HG03378 (cell line): ENCODE data around the gene DYNLT4.
"Not testable (repeated sequence)": the region's sequence is repeated elsewhere in the genome, so short reads cannot be mapped to it uniquely, and the experiment has no call there.

ENCODE experiments used
- ATAC-seq: cut with Tn5 transposase; IDR thresholded peaks from one replicate; pipeline ENCODE4 v1.9.1; 2021; ENCODE audit warnings: mild to moderate bottlenecking, moderate library complexity; ENCODE audit not compliant: unreplicated experiment

Gene DYNLT4, protein sequence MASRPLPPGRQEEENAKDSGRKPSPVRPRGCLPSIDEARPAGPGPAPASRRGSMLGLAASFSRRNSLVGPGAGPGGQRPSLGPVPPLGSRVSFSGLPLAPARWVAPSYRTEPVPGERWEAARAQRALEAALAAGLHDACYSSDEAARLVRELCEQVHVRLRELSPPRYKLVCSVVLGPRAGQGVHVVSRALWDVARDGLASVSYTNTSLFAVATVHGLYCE

DNA sequence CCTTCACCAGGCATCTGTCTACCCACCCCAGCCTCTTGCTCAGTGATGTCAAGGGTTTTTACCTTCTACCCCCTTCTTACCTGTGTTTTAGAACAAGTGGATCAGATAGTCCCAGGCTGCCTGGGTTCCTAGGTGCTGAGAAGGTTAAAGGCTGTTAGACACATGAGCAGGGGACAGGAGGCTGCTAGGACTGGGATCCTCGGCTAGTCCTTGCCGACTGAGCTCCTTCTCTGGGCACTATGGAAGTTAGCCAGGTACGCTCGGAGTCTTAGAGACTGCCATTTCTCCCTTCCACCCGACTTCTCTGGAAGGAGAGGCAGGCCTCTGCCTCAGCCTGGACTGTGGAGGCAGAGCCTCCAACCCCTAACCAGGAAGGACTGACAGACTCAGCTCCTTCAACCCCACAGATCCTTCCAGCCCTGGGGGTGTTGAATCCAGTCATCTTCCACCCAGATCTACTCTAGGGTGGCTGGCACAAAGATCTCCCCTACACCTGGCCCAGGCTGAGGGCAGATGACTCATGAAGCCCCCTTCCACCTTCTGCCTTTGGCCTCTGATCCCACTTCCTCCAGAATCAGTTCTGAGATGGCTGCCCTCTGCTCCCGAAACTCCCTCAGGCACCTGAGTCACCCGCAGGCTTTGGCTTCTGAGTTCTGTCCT is at the start of gene DYNLT4:
Gene DYNLT4 (minus strand): TSS at position 648 of the 660 bp plus-strand sequence. CDS start 683 bp downstream, outside the sequence.
- no peak for ATAC-seq

DNA sequence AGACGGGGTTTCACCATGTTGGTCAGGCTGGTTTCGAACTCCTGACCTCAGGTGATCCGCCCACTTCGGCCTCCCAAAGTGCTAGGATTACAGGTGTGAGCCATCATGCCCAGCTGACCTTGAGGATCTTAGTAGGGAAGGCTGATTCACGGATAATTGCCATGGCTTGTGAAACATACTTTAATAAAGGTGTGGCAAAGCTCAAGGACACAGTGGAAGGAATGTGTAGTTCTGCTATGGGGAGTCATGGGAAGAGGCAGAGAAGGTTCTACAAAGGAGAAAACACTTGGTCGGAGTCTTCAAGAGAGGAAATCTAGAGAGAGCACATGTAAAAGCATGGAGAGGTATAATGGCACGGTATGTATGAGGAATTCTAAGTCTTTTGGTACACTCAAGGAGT is 48.6 kb upstream of the DYNLT4 start:
- no peak for ATAC-seq

DNA sequence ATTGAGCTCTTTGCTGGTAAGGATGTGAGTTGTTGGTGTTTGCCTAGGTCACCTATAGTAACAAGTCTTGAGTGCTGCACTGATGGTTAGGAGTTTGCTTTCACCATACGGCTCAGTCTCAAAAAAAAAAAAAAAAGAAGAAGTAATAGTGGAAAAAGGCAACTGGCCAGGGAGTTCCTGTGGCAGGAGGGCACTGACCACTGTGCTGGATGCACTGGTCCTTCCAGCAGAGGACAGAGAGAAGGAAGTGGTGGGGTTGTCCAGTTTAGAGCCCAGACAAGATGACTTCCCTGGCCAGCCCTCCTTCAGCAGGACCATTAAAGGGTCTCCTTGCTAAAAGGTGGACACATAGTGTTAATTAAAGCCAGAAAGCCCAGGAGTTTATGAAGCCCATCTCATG is 47.8 kb upstream of the DYNLT4 start:
- no peak for ATAC-seq

DNA sequence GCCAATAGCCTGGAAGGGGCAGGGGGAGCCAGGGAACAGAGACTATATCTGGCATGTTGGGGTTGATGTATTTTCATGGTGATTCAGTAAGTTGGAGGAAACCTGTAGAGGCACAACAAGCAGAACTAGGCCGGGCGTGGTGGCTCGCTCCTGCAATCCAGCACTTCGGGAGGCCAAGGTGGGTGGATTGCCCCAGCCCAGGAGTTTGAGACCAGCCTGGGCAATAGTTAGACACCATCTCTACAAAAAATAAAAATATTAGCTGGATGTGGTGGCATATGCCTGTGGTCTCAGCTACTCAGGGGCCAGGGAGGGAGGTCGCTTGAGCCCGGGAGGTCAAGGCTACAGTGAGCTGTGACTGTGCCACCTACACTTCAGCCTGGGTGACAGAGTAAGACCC is 46.0 kb upstream of the DYNLT4 start:
- ATAC-seq, result no peak

DNA sequence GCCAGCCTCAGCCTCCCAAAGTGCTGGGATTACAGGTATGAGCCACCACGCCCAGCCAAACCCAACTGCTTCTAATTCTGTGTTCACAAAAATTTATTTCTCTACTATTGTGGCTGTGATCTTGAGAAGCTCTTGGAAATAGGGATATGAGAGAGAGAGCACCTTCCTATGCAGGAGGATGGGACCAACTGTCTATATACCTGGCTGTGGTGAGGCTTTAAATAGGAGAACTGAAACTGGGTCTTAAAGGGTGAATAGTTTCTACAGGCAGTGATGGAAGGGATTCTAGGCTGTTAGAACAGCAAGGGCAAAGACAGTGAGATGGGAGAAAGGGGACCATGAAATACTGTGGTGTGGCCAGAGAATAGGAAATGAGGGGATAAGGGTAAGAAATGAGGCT is 44.2 kb upstream of the DYNLT4 start:
- no peak for ATAC-seq

DNA sequence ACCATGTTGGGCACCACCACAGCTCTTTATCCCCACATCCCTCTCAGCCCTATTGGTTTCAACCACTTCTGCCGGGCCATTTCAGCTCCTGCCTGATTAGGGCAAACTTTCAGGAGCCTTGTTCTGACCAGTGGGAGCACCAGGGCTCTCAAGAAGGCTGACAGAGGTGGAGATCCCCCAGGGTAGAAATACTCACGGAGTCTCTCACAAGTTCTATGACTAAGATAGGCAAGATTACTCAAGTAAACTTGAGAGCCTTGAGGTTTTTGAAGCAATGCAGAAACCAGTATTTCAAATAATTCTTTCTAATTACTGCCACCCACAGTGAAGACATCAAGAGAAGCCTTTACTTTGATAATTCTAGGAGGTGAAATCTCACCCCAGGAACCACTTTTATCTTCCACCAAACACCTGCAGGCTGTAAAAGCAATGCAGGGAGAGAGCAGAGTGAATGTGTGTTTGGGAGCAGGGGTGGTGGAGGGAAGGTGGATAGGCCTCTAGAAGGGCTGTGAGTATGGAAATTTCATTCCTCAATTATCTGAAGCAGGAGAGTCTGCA is 42.5 kb upstream of the DYNLT4 start:
- no peak for ATAC-seq

DNA sequence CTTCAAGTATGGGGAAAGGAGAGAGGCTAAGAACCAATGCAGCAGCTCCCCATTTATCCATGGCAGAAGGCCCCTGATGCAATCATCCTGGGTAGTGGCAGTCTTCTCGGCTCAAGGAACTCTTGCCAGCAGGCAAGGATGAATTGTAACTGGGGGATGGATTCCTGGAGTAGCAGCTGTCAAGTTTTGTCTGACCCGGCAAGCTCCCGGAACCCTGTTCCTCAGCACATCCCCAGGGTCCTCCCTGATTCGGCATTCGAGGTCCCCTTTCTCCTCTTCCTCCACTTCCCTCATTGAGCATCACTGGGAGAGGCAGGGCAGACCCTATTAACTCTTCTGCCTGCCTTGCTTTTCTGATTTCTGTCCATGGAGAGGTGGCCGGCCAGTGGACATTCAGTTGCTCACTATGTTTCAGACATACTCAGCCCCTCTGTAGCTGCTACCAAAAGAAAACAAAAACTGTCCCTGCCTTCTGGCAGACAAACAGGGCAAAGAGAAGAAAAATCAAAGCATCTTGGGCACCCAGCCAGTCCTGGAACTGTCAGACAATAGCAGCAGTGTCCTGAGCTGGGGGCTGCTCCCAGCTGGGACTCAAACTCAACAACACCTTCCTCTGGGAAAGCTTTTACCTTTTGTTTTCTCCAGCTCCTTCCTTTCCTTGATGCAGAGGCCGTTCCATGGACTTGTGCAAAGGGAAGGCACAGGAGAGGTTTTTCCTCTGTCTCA is 41.5 kb upstream of the DYNLT4 start:
- ATAC-seq, result no peak

DNA sequence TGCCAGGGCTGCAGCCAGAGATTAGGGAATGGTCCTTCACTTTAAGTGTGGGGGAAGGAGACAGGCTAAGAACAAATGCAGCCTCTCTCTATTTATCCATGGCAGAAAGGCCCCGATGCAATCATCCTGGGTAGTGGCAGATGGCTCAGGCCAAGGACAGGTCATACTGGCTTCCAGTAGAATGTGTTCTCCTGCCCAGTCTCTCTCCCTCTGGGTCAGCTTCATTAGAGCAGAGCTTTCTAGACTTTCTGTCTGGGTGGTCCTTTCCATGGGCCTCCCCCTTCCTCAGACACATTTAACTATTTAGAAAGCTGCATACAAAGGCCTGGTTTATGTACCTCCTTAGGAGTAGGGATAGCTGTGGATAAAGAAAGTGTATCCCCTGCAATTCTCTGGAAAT is 40.7 kb upstream of the DYNLT4 start:
- no peak for ATAC-seq

DNA sequence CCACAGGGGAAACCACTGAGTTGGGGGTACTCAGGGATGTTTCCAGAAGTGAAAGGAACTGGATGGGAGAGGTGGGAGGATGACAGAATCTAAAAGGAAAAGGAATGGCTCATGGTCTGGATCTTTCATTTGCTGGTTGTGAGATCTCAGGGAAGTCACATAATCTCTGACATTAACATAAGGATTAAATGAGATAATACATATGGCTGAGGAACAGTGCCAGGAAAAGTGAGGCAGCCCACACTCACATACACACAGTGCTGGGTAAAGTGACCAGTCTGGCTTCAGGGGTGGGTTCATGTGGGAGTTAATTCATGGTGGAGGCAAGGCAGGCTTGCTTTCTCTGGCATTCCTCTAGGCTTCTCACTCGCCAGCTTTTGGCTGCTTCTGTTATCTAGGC is 39.8 kb upstream of the DYNLT4 start:
- no peak for ATAC-seq

DNA sequence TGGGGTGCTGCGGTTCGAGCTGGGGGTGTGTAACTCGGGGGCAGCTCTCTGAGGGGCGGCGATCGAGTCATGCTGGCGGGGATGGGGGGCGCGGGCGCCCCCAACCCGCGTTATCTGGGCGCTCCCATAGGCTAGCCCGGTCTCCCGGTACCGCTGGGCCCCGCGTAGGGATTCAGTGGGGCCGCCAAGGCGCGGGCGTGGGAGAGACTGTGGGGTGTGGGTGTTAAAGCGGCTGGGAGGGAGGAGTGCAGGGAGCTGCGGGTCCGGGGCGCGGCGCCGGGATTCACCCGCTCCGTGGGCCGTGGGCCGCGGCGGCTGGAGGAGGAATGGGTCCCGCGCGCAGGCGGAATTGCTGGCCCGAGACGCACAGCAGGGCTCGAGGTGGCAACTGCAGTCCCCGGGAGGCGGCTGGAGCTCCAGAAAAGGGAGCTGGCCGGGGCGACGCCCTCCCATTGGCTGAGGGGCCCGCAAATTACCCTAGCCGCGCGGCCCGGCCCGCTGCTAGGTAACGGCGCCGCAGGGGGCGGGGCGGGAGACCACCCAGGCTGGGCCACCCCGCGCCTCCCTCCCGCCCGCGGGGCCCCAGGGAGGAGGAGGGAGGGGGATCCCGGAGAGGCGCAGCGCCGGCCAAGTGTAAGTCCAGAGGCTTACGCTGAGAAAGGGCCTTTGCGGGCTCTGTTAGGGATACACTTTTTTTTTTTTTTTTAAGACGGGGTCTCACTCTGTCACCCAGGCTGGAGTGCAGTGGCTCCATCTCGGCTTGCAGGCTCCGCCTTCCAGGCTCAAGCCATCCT is 35.9 kb upstream of the DYNLT4 start, which contains the start of gene PTCH2:
Gene PTCH2 (minus strand): TSS at position 392 of the 794 bp plus-strand sequence. CDS start 321 bp downstream, at position 71.
- no peak for ATAC-seq

DNA sequence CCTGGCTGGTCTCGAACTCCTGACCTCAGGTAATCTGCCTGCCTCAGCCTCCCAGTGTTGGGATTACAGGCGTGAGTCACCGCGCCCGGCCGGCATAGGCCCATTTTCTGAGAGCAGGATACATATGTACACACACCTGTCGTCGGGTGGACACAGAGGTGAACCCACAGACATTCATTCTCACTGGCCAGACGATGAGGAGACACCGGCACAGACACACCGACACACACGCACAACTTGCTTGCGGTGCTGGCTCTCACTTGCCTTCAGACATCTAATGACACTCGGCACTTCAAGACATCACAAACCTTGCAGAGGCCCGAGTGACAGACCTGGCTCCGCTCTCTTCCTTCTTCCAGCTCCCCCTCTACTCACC is 35.3 kb upstream of the DYNLT4 start:
- no peak for ATAC-seq

DNA sequence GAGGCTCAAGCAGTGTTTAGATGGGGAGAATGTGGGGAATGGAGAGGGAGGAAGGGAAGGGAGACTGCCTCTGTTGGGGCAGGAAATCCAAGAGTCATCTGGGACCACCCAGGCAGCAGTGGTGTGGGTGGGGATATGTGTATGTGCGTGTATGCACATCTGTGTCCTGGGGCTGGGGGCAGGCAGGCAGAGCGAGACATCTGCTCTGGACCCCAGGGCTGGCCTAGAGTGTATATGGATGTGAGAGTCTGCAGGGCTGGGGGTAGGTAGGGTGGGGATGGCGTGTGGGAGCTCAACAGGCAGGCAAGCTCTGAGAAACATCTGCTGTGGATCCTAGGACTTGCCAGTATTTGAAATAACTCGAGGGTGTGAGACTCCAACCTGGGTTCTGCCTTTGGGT is 32.4 kb upstream of the DYNLT4 start:
- no peak for ATAC-seq

DNA sequence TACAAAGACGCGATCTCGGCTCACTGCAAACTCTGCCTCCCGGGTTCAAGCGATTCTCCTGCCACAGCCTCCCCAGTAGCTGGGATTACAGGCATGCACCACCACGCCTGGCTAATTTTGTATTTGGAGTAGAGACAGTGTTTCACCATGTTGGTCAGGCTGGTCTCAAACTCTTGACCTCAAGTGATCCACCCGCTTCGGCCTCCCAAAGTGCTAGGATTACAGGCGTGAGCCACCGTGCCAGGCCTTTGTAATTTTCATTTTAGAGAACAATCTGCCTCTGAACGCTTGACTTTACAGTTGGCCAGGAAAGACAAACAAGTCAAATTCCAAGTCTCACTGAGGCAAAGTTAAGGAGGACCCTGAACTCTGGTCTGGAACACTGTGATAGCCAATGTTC is 31.1 kb upstream of the DYNLT4 start:
- not testable (repeated sequence) for ATAC-seq

DNA sequence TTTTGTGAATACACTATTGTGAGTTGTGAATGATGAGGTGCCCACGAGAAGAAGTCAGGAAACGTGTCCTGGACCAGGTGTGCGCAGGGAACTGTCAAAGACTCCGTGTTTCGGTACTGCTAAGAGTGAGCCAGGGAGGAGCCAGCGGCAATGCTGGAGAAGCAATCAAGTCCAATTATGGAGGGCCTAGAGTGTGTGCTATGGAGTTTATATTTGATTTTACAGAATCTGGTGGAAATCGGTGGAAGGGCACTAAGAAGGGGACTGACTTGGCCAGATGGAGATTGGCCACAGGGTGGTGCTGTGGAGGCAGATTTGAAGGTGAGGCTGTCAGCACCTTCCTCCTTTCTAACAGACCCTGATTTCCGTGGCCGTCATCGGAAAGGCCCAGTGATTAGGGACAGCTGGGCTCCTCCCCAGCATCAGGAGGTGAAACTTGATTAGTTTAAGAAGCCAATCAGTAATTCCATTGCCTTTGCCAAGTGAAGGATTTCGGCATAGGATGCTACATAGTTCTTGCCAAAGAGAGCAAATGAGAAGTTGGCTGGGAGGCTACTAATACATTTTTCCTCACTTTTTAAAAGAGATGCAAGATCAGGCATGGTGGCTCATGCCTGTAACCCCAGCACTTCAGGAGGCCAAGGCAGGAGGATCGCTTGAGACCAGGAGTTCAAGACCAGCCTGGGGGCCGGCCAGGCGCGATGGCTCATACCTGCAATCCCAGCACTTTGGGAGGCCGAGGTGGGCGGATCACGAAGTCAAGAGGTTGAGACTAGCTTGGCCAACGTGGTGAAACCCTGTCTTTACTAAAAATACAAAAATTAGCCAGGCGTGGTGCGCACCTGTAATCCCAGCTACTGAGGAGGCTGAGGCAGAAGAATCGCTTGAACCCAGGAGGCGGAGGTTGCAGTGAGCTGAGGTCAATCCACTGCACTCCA is 28.9 kb upstream of the DYNLT4 start:
- peak; percentile 70 for ATAC-seq

DNA sequence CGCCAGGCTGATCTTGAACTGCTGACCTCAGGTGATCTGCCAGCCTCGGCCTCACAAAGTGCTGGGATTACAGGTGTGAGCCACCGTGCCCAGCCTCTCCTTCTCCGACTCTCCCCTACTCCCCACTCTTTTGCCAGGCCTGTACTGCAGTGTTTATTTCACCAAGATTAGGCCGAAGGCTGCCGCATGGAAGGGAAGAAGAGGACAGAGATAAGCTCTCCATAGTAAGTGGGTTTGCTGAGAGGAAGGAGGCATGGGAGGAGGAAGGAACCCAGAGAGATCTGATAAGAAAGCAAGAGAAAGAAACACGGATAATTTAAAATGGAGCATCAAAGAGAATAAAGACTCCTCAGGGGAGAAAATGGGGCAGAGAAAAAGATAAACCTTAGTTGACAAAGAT is 27.2 kb upstream of the DYNLT4 start:
- ATAC-seq, result no peak

DNA sequence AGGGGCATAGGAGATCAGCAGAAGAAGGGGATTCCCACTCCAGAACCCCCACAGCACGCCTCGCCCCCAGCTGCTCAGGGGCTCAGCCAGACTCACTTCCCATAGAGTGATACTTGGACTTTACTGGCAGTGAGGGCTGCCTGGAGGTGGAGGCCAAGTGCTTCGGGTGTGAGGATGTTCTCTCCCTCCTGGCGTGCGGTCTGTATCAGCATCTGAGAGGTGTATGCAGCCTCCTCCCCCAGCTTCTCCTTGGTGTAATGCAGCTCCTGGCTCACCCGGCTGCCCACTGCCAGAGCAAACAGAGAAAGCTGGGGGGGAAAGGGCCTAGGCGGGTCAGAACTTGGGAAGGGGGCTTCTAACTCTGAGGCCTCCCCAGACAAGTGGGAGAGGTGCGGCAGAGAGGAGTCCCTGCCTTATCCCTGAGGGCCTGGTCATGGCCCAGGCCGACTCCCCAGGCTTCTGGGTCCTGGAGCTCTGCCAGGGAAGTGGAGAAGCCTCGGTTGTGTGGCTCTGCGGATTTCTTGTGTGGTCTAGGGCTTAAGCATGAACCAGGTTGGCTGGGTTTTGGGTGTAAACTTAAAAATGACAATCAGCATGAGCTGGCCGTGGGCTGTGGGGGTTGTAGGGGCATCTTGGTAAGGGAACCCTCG is 25.0 kb upstream of the DYNLT4 start:
- ATAC-seq, result no peak

DNA sequence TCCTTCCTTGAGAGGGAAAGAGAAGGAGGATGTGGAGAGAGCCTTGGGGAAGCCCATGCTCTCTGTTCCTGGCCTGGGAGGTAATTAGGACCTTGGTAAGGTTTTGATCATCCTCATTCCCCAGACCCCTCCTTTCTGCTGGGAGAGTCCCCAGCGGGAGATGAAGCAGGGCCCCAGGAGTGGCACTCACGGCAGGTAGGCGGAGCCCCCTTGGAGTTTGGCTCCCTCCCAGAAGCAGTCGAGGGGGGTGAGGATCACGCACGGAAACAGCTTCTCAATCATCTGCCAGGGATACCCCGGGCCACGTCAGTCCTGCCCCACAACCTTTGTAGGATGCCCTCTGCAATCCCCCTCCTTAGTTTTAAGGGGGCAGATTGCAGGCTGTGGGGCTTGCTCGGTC is 24.4 kb upstream of the DYNLT4 start:
- ATAC-seq, result no peak

DNA sequence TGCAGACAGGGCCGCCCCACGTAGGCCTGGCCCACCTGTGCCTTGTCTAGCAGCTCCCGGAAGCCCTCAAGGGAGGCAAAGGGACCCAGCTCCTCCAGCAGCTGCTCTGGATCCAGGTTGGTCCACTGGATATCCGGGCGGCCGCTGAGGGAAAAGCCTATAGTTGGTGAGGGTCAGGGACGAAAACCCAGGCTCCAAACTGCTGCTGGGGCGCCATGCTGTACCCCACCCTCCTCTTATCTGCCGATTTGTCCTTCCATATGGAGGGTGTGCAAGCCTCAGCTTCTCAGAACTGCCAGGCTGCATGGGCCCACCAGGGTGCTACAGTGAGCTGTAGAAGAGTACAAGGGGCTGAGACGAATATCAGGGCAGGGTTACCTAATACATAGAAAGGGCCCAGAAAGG is 23.8 kb upstream of the DYNLT4 start:
- no peak for ATAC-seq
